Measurements from ENCODE around the gene HMCN1.

HMCN1 gene

DNA sequence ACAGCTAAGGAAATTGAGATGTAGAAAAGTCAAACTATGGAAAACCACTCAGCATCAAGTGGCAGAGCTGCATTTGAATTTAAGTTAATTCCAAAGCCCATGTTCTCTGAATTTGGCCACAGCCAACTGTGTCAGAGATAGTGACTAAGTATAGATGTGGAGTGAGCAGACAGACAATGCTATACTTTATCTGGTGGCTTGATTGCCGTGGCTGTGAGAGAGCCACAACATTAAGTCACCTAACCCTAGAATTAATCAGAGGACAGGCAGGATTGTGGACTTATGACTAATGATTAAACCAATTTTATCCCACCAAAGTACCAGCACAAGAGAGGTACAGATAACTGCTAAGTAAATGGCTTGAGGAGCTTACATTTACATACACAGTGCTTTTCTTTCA, 431.1 kb downstream of the HMCN1 start:
- Histone ChIP-seq H3K27me3 (replicated peaks; ENCODE audit: insufficient read depth, low read length) (no peaks in the 10 kb centered on the region), H3K4me3 (ENCODE audit: low read length) (no peak overlapping the region), H3K79me2 (ENCODE audit: low read length) (no peaks in the 10 kb centered on the region), H3K9me2 (replicated peaks; ENCODE audit: insufficient read depth, low read length) (no peaks in the 10 kb centered on the region), H3F3A (ENCODE audit: insufficient read depth, low read length) (no peaks in the 10 kb centered on the region), H3K4me2 (ENCODE audit: low read depth, low read length) (no peak overlapping the region), H4K20me1 (ENCODE audit: insufficient read depth, low read length) (no peaks in the 10 kb centered on the region), H3K27ac (ENCODE audit: low read length) (no peak overlapping the region), H3K9me3 (replicated peaks; ENCODE audit: insufficient read depth, low read length) (no peaks in the 10 kb centered on the region), H3K4me1 (ENCODE audit: low read length) (no peaks in the 10 kb centered on the region), H3K36me3 (replicated peaks; ENCODE audit: insufficient read depth, low read length) (no peaks in the 10 kb centered on the region), H2AFZ (ENCODE audit: low read length) (no peak overlapping the region), H3K9ac (ENCODE audit: low read length) (no peak overlapping the region)
- DNase-seq, result no peak
- no peak for TF ChIP-seq EZH2phosphoT487 (IDR thresholded peaks at IDR 0.05; ENCODE audit: low read length)
- TF ChIP-seq, protein P1, sequence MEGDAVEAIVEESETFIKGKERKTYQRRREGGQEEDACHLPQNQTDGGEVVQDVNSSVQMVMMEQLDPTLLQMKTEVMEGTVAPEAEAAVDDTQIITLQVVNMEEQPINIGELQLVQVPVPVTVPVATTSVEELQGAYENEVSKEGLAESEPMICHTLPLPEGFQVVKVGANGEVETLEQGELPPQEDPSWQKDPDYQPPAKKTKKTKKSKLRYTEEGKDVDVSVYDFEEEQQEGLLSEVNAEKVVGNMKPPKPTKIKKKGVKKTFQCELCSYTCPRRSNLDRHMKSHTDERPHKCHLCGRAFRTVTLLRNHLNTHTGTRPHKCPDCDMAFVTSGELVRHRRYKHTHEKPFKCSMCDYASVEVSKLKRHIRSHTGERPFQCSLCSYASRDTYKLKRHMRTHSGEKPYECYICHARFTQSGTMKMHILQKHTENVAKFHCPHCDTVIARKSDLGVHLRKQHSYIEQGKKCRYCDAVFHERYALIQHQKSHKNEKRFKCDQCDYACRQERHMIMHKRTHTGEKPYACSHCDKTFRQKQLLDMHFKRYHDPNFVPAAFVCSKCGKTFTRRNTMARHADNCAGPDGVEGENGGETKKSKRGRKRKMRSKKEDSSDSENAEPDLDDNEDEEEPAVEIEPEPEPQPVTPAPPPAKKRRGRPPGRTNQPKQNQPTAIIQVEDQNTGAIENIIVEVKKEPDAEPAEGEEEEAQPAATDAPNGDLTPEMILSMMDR (IDR thresholded peaks at IDR 0.05; ENCODE audit: low read length), result no peak
- TF ChIP-seq EZH2 (optimal IDR thresholded peaks at IDR 0.05; ENCODE audit: low read depth, low read length), result no peak

- TF ChIP-seq EZH2 (optimal IDR thresholded peaks at IDR 0.05; ENCODE audit: low read depth, low read length) (no peak), EZH2phosphoT487 (IDR thresholded peaks at IDR 0.05; ENCODE audit: low read length) (no peak)
- TF ChIP-seq, protein P1 (IDR thresholded peaks at IDR 0.05; ENCODE audit: low read length), result no peak
- Histone ChIP-seq H3K4me3 (ENCODE audit: low read length) (no peak overlapping the region), H3K9me3 (replicated peaks; ENCODE audit: insufficient read depth, low read length) (no peaks in the 10 kb centered on the region), H3K27me3 (replicated peaks; ENCODE audit: insufficient read depth, low read length) (no peaks in the 10 kb centered on the region), H3K4me1 (ENCODE audit: low read length) (no peaks in the 10 kb centered on the region), H2AFZ (ENCODE audit: low read length) (no peak overlapping the region), H3K9ac (ENCODE audit: low read length) (no peak overlapping the region), H4K20me1 (ENCODE audit: insufficient read depth, low read length) (no peaks in the 10 kb centered on the region), H3K79me2 (ENCODE audit: low read length) (no peaks in the 10 kb centered on the region), H3K36me3 (replicated peaks; ENCODE audit: insufficient read depth, low read length) (no peaks in the 10 kb centered on the region), H3K27ac (ENCODE audit: low read length) (no peak overlapping the region), H3K9me2 (replicated peaks; ENCODE audit: insufficient read depth, low read length) (no peaks in the 10 kb centered on the region), H3F3A (ENCODE audit: insufficient read depth, low read length) (no peaks in the 10 kb centered on the region), H3K4me2 (ENCODE audit: low read depth, low read length) (no peak overlapping the region)
- DNase-seq, result no peak
Observed at GRCh38 chr1:186167096-186167668, 433.0 kb downstream of the HMCN1 start.

- Histone ChIP-seq H3K36me3 (replicated peaks; ENCODE audit: insufficient read depth, low read length) (no peaks in the 10 kb centered on the region), H3K27me3 (replicated peaks; ENCODE audit: insufficient read depth, low read length) (no peaks in the 10 kb centered on the region), H3K4me2 (ENCODE audit: low read depth, low read length) (no peak overlapping the region), H3K79me2 (ENCODE audit: low read length) (no peaks in the 10 kb centered on the region), H2AFZ (ENCODE audit: low read length) (no peak overlapping the region), H3K4me1 (ENCODE audit: low read length) (no peaks in the 10 kb centered on the region), H3K4me3 (ENCODE audit: low read length) (no peak overlapping the region), H3F3A (ENCODE audit: insufficient read depth, low read length) (no peaks in the 10 kb centered on the region), H3K27ac (ENCODE audit: low read length) (no peak overlapping the region), H3K9ac (ENCODE audit: low read length) (no peak overlapping the region), H3K9me2 (replicated peaks; ENCODE audit: insufficient read depth, low read length) (no peaks in the 10 kb centered on the region), H4K20me1 (ENCODE audit: insufficient read depth, low read length) (no peaks in the 10 kb centered on the region), H3K9me3 (replicated peaks; ENCODE audit: insufficient read depth, low read length) (no peaks in the 10 kb centered on the region)
- TF ChIP-seq EZH2phosphoT487 (IDR thresholded peaks at IDR 0.05; ENCODE audit: low read length), result no peak
- TF ChIP-seq, protein P1 (IDR thresholded peaks at IDR 0.05; ENCODE audit: low read length), result no peak
- TF ChIP-seq EZH2 (optimal IDR thresholded peaks at IDR 0.05; ENCODE audit: low read depth, low read length), result no peak
- DNase-seq, result no peak
Observed at GRCh38 chr1:186175588-186175987, 441.4 kb downstream of the HMCN1 start.
